Measurements from ENCODE around the gene SAMSN1. TPM values are rescaled to one million over a fixed set of nuclear protein-coding genes. Genes with fewer than 3 reads are reported as not detected.

SAMSN1 gene
- total RNA-seq, 3 donors from 2014 or later (not counting 1 experiment from before 2014, with no cell fraction given) = 17.7 to 101 (median 18.2) TPM

DNA sequence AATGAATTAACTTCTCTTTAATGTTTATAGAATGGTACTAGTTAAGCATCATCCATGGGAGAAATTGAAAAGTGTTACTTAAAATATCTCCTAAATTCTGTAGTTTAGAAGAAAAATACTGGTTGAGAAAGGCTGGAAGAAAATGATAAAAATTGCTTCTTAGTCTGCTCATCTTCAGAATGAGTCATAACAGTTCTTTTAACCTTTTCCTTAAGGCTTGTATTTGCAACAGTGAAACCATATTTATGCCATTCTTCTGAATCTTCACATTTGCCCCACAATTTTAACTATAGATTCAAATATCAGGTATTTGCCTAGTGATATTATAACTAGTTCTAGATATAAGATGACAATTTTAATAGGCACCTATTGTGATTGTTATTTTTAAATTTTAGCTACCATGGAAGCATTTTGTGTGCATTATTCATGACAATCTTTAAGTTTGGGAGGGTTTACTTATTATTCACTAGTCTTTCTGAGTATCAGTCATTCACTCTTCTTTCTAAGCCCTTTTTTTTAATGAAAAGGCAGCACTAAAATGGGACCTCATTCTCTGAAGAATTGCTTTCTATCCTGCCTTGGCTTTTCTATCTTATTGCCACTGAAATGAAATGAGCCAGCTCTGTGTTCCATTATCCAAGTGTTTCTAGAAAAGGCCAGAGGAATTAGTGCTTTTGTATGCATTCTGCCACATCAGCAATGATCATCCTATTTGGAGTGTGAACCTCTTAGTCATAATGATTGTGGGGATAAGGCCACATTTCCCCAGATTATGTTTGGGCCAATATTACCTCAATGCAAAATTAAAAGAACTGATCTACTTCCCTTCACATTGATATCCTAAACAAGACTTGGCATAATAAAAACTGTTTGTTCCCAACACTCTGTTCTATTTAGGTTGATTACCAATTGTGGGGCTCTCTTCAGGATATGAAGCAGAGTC is 58.4 kb downstream of the SAMSN1 start:
- Mint-ChIP-seq H3K9me3 (no peaks in the 10 kb centered on the region), H3K27ac (peak overlapping the region in 1 of 2 donors; percentile 8), H3K4me3 (no peak overlapping the region), H3K27me3 (ENCODE audit: low read depth in 2 of 2) (no peaks in the 10 kb centered on the region), H3K4me1 (peaks cover 6 to 7% of the 10 kb centered on the region in 2 donors), H3K36me3 (no peaks in the 10 kb centered on the region)
- ATAC-seq (no peak), DNase-seq (no peak)
- Histone ChIP-seq H3K9me3 (ENCODE audit: control insufficient read depth, insufficient read depth, low read length) (no peaks in the 10 kb centered on the region), H3K36me3 (ENCODE audit: control insufficient read depth, insufficient read depth, low read length) (no peaks in the 10 kb centered on the region), H3K27ac (ENCODE audit: low read length) (no peak overlapping the region), H3K4me1 (ENCODE audit: control insufficient read depth, insufficient read depth, low read length) (peaks cover 4% of the 10 kb centered on the region), H3K27me3 (ENCODE audit: control insufficient read depth, insufficient read depth, low read length) (no peaks in the 10 kb centered on the region), H3K4me3 (ENCODE audit: low read length) (no peak overlapping the region)
- TF ChIP-seq, protein P1, sequence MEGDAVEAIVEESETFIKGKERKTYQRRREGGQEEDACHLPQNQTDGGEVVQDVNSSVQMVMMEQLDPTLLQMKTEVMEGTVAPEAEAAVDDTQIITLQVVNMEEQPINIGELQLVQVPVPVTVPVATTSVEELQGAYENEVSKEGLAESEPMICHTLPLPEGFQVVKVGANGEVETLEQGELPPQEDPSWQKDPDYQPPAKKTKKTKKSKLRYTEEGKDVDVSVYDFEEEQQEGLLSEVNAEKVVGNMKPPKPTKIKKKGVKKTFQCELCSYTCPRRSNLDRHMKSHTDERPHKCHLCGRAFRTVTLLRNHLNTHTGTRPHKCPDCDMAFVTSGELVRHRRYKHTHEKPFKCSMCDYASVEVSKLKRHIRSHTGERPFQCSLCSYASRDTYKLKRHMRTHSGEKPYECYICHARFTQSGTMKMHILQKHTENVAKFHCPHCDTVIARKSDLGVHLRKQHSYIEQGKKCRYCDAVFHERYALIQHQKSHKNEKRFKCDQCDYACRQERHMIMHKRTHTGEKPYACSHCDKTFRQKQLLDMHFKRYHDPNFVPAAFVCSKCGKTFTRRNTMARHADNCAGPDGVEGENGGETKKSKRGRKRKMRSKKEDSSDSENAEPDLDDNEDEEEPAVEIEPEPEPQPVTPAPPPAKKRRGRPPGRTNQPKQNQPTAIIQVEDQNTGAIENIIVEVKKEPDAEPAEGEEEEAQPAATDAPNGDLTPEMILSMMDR (IDR thresholded peaks at IDR 0.05) = no peak
- intact Hi-C loops (cut with micrococcal nuclease) = no loop called here

DNA sequence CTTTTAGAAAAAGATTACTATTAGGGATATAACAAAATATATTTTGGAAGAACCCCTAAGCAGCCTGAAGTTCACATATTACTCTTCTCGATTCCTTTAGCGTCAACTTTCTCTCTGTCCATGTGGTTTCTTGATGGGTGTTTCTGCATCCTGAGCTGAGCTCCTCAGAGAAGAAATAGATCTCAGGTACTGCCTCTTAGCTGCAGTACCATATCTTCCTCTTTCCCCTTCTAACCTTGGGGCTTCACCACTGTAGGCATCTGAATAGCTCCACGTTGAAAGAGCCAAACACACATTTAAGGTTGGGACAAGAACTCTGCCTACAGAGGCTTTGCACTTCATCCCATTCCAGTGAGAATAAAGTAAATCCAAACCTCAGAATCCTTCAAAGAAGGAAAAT is 59.2 kb downstream of the SAMSN1 start:
- DNase-seq (no peak), ATAC-seq (no peak)
- Mint-ChIP-seq H3K27me3 (ENCODE audit: low read depth in 2 of 2) (no peaks in the 10 kb centered on the region), H3K4me3 (no peak overlapping the region), H3K4me1 (peaks cover 12 to 13% of the 10 kb centered on the region in 2 donors), H3K36me3 (no peaks in the 10 kb centered on the region), H3K9me3 (no peaks in the 10 kb centered on the region), H3K27ac (no peak overlapping the region)
- Histone ChIP-seq H3K36me3 (ENCODE audit: control insufficient read depth, insufficient read depth, low read length) (no peaks in the 10 kb centered on the region), H3K9me3 (ENCODE audit: control insufficient read depth, insufficient read depth, low read length) (no peaks in the 10 kb centered on the region), H3K27ac (ENCODE audit: low read length) (no peak overlapping the region), H3K4me1 (ENCODE audit: control insufficient read depth, insufficient read depth, low read length) (peaks cover 4% of the 10 kb centered on the region), H3K4me3 (ENCODE audit: low read length) (no peak overlapping the region), H3K27me3 (ENCODE audit: control insufficient read depth, insufficient read depth, low read length) (no peaks in the 10 kb centered on the region)
- 87% methylated on average over 3 of the region's 3 CpGs for WGBS (ENCODE audit: insufficient coverage)
- intact Hi-C loops (cut with micrococcal nuclease) = no loop called here
- TF ChIP-seq, protein P1 (IDR thresholded peaks at IDR 0.05) = no peak

DNA sequence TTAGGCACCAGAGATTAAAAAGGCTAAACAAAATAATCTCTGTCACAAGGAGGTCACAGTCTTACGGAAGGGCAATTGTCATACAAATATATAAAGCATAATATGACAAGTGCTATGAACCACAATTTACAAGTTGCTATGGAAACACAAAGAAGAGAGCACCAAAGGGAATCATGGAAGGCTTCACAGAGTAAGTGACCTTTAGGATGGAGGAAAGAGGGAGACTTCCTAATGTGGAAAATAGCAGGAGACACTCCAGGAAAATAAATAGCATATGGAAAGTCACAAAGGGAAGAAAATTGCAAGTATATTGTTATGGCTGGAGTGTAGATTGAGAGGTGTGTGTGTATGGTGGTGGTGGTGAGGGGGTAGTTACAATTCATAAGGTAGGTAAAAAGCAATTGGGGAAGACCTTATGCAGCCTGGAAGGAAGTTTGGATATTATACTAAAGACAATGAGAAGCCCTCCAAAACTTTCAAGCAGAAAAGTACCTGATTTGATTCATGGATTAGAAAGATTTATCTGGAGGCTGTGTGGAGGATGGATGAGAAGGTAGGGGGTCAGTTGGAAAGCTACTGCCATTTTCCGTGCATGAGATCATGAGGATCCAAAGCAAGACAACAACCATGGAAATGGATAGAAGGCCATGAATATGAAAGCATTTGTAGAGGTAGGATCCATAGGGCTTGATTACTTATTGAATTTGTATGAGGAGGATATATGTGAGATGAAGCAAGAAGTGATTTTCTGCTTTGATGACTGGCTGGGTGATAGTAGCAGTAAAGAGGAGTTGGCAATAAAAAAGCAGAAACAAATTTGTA is 61.7 kb downstream of the SAMSN1 start:
- Histone ChIP-seq H3K4me3 (ENCODE audit: low read length) (no peak overlapping the region), H3K4me1 (ENCODE audit: control insufficient read depth, insufficient read depth, low read length) (peaks cover 12% of the 10 kb centered on the region), H3K27me3 (ENCODE audit: control insufficient read depth, insufficient read depth, low read length) (no peaks in the 10 kb centered on the region), H3K27ac (ENCODE audit: low read length) (no peak overlapping the region), H3K9me3 (ENCODE audit: control insufficient read depth, insufficient read depth, low read length) (no peaks in the 10 kb centered on the region), H3K36me3 (ENCODE audit: control insufficient read depth, insufficient read depth, low read length) (no peaks in the 10 kb centered on the region)
- Mint-ChIP-seq H3K4me1 (peaks cover 16 to 18% of the 10 kb centered on the region in 2 donors), H3K27ac (peak overlapping the region in 1 of 2 donors; percentile 14), H3K4me3 (no peak overlapping the region), H3K27me3 (ENCODE audit: low read depth in 2 of 2) (no peaks in the 10 kb centered on the region), H3K9me3 (no peaks in the 10 kb centered on the region), H3K36me3 (no peaks in the 10 kb centered on the region)
- DNase-seq (no peak), ATAC-seq (no peak)
- 100% methylated on average over 1 of the region's 2 CpGs for WGBS (ENCODE audit: insufficient coverage)
- intact Hi-C loops (cut with micrococcal nuclease) = no loop called here
- TF ChIP-seq, protein P1 (IDR thresholded peaks at IDR 0.05) = no peak
